HG03039 (cell line): ENCODE data around the gene PTEN.

ENCODE experiments used
- ATAC-seq: cut with Tn5 transposase; IDR thresholded peaks from one replicate; pipeline ENCODE4 v1.9.1; 2021; ENCODE audit warnings: mild to moderate bottlenecking, moderate library complexity; ENCODE audit not compliant: unreplicated experiment

Gene PTEN

GRCh38 chr10:87961314-87961713 is 97.9 kb downstream of the PTEN start:
- ATAC-seq, result no peak

DNA sequence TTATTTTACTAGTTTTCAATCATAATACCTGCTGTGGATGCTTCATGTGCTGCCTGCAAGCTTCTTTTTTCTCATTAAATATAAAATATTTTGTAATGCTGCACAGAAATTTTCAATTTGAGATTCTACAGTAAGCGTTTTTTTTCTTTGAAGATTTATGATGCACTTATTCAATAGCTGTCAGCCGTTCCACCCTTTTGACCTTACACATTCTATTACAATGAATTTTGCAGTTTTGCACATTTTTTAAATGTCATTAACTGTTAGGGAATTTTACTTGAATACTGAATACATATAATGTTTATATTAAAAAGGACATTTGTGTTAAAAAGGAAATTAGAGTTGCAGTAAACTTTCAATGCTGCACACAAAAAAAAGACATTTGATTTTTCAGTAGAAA is 103.0 kb downstream of the PTEN start:
- ATAC-seq, result no peak

DNA sequence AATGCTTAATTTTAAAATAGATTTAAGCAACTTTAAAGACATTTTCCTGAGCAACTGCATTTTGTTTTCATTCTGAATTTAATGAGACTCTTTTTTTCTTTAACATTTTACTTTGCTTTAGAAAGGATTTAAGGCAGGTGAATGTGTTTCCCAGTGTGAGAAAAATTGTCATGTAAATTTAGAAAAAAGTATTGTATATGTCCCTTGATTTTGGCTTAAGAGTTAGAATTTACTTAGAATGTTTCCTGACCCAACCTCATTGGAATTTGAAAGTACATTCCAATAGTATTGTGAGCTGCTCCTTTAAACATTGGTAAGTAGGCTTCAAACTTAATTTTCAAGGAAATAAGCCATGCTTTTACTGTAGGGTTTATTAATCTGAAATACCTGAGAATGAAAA is 110.2 kb downstream of the PTEN start:
- ATAC-seq, result no peak

DNA sequence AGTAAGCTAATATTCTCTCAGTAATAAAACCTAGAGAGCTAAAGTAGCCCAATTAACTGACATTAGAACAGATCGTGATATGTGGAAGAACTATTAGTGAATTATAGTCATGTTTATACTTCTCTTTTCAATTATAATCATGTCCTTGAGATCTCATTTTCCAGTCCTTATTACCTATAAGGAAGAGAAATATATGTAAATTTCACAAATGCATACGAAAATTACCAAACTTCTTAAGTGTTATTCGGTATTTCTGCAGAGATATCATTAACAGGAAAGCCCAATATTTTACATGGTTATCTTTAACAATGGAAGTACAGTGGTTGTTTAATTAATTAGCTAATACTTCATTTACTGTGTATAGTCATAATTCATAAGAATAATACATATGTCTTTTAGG is 110.7 kb downstream of the PTEN start:
- ATAC-seq, result no peak

- ATAC-seq, result no peak
Observed at GRCh38 chr10:87974769-87975168, 111.3 kb downstream of the PTEN start.

DNA sequence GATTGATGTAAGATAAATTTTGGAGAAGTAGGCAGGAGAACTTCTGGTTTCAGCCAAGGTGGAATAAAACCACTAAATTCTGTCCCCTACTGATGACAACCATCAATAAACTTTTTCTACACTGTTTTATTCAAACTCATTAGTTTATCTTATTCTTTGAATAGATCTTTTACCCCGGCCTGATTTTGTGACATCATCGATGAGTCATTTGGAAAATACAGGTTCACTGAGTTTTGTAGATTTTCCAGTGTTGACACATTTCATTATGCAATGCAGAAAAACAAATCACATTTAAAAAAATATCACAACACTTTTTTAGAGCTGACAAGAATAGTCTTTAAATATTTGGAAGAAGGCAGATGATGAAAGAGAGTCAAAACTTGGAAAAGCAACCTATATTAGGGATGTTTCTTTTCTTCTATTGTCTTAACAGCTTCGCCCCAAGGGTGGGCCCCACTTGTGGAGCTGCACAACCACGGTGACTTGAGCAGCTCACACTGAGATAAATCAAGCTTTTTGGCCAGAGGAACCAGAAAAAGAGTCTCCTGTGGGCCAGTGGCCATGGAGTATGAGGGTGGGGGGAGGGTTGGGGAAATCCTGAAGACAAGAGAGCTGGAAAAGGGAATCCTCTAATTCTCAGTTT is 112.8 kb downstream of the PTEN start:
- ATAC-seq, result no peak

GRCh38 chr10:87978166-87978565 is 114.7 kb downstream of the PTEN start:
- ATAC-seq, result no peak

DNA sequence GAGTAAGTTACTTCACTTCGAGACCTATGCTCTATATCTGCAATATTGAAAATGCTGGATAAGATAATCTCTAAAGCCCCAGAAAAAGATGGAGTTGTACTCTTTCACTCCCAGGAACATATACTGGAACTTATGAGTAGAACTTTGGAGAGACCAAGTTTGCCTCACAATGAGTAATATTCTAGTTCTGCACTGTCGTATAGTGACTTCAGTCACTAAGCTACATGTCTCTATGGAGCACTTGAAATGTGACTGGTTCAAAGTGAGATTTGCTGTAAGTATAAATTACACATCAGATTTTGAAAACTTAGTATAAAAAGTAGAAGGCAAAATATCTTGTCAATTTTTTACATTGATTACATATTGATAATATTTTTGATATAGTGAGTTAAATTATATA is 116.4 kb downstream of the PTEN start:
- no peak for ATAC-seq

GRCh38 chr10:87983716-87984115 is 120.3 kb downstream of the PTEN start:
- no peak for ATAC-seq

DNA sequence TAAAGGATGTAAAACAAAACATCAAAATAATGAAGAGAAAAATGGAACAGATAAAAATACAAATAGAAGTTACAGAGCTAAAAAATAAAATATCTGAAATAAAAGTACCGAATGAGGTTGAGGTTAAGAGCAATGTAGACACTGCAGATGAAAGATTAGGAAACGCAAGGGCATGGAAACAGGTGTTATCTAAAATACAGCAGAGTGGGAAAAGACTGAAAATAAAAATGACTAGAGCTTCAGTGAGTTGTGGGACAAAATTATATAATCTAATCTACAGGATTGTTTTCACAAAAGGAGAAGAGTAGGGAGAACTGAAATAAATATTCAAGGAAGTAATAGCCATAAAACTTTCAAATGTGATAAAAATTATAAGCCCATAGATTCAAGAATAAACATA is 123.8 kb downstream of the PTEN start:
- ATAC-seq, result no peak

DNA sequence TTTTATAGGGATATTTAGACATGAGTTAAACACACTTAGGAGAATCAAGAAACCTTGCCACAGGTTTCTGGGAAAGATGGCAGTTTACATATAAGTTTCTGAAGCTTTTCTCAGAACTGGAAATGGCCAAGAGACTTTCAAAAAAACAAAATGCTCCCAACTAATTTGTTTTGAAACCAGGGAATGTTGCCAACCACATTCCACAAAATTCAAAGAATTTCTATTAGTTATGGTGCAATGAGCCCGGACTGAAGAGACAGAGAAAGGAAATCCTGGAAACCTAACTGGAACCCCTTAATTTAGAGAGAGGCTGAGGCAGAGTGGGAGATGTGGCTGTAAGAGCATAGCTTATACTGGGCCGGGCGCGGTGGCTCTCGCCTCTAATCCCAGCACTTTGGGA is 128.5 kb downstream of the PTEN start:
- no peak for ATAC-seq

GRCh38 chr10:88004451-88004850 is 141.0 kb downstream of the PTEN start:
- ATAC-seq, result no peak

GRCh38 chr10:88006261-88006660 is 142.8 kb downstream of the PTEN start:
- ATAC-seq, result no peak

- ATAC-seq, result no peak
Observed at GRCh38 chr10:88008866-88009470, 145.5 kb downstream of the PTEN start.

- no peak for ATAC-seq
Observed at GRCh38 chr10:88012641-88013040, 149.2 kb downstream of the PTEN start.

DNA sequence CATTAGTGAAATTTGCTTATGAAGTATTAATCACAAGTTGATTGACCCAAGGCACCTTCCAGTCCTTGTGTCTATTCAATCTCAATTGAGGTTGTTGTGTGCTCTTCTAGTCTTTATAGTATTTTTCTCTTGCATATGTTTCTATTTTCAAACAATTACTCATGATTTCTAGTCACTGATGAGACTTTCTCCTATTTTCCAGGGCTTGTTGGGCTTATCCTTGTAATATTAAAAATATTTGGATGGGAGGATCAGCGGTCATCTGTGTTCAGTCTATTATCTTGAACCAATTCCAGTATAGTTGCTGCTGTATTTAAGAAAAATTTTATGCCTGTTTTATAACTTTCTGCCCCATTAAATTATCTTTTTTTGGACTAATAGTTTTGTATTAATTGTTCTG is 154.4 kb downstream of the PTEN start:
- no peak for ATAC-seq

GRCh38 chr10:88019753-88020152 is 156.3 kb downstream of the PTEN start:
- ATAC-seq, result no peak
